AG09319 (cell line): ENCODE results near the gene TP53.

ENCODE experiments used
- DNase-seq: peaks from one replicate; pipeline ENCODE4 v3.0.0-alpha.2; 2010; ENCODE audit warnings: low read depth; ENCODE audit errors: extremely low read depth
- CTCF ChIP-seq: IDR thresholded peaks from 2 replicates; pipeline ENCODE4 v1.5.1; 2011; ENCODE audit warnings: low read depth, mild to moderate bottlenecking, inconsistent platforms, low read length, moderate library complexity

The TP53 gene

DNA sequence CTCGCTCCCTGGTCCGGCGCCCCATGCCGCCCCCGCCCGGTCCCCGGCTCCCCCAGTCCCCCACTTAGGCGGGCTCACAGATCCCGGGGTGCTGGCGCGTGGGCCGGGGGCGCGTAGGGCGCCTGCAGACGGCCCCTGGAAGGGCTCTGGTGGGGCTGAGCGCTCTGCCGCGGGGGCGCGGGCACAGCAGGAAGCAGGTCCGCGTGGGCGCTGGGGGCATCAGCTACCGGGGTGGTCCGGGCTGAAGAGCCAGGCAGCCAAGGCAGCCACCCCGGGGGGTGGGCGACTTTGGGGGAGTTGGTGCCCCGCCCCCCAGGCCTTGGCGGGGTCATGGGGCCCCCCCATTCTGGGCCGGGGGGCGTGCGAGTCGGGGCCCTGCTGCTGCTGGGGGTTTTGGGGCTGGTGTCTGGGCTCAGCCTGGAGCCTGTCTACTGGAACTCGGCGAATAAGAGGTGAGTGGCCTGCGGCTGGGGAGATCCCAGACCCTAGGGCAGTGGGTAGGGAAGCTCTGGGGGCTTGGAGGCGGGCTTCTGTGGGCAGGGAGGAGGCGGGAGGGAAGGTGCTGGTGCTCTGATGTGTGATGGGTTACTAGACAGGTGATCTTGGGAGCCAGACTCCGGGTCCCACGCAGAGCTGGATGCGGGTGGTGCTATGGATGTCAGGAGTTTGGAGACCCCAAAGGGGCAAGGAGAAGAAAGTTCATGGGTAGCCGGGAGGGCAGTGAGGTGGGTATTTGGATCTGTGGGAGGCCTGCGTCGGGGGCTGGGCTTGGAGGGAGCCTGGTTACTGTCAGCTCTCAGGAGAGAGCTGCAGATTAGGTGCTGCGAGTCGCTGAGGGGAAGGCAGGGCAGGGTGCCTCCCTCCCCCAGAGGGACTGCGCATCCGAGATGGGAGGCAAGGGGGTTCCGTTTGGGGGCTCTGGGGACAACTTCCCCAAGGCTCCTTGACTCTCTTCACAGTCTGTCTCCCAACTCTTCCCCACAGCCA is 18.3 kb upstream of the TP53 start:
- no peak for TF ChIP-seq CTCF
- no peak for DNase-seq

DNA sequence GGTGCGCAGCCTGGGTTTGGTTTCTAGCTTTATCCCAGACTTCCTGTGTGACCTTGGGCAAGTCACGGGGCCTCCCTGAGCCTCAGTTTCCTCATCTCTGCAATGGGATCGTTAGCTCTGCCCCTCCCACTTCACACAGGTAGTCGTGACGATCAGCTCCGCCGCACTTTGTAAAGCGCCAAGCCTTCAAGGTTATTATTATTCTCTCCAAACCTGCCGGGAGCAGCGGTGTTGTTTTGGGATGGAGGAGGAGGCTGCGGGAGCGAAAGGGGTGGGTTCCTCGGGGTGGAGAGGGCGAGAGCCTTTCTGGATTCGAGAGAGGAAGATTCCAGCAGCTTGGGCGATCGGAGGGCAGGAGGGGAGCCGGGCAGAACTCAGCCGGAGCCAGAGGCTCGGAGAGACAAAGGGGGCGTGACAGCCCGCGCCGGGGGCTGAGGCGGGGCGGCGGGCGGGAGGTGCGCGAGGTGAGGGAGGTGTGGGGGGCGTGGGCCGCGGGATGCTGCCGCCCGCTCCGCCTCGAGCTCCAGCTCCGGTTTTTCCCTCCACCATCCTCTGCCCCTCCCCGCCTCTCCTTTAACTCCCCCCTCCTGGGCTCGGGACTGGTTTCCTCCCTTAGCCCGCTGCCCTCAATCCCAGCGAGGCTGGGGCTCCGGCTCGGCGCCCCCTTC is 17.4 kb upstream of the TP53 start, which contains the start of gene EFNB3:
Gene EFNB3 (plus strand): TSS at position 602 of the 668 bp plus-strand sequence. CDS start 397 bp downstream, outside the sequence.
- TF ChIP-seq CTCF = no peak
- DNase-seq = no peak

DNA sequence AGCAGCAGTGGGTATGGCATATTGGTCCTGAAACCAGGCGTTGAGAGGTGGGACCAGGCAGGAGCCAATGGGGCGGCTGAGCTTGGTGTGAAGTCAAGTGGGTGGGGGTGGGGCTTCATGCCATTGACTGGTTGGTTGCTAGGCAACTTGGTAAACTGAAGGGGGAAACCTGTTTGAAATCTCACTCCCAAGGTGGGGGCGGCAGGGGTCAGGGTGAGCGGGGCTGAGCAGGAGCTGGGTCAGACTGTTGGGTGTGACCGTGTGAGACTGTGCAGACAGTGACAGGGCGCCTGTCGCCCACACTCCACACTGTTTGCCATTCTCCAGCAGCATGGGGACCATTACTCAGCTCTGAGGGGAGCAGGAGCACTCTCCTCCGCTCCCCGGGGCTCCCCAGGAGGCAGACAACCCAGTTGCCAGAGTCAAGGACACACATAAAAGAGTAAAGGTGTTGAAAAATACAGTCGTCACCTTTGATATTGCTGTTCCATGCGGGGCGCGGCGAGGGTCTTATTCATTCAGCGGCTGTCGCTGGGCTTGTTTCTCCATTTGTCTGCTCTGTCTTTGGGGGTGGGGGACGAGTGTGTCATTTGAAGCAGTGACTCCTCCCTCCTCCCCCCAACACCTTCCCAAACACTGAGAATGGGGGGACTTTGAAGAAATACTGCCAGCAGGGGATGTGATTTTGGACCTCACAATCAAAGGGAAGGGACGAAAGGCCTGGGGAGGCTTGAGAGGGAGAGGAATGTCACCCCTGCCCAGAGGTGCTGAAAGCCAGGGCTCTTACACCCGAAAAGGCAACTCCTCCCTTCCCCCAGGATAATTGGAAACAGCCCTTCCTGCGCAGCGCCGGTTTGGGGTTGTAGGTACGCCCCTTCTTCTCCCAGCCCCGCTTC is 16.5 kb upstream of the TP53 start:
- TF ChIP-seq CTCF = no peak
- no peak for DNase-seq

DNA sequence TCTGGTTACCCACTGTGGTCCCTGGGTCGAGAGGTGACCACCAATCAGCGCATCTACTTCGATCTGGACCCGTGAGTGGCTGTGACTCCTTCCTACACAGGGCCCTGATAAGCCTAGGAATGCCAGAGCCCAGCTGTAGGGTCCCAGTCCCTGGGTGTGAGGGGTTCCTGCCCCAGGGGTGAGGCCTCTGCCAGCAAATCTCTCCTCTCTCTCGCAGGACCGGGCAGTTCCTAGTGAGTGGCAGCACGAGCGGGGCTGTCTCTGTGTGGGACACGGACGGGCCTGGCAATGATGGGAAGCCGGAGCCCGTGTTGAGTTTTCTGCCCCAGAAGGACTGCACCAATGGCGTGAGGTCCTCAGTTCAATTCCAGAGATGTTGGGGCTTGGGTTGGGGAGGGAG is 15.5 kb upstream of the TP53 start:
- no peak for DNase-seq
- TF ChIP-seq CTCF = no peak

GRCh38 chr17:7701681-7702080 is 14.4 kb upstream of the TP53 start:
- TF ChIP-seq CTCF = no peak

GRCh38 chr17:7700510-7700909 is 13.2 kb upstream of the TP53 start:
- no peak for DNase-seq
- no peak for TF ChIP-seq CTCF

More at GRCh38 chr17:7701681-7702080, 14.4 kb upstream of the TP53 start:
- DNase-seq = no peak
